Skeletal muscle cell (primary cell): ENCODE data around the gene ALAS1.
A peak's percentile ranks its signal among the peaks of the same experiment; 100 is the strongest.

Source experiments
- DNase-seq: peaks from one replicate; pipeline ENCODE4 v3.0.0-alpha.2; 2010; ENCODE audit warnings: low read depth
- H3K4me3 ChIP-seq: 2 replicates; pipeline ENCODE4 v1.5.1; 2011; ENCODE audit warnings: low read depth, mild to moderate bottlenecking, control low read depth, low read length, moderate library complexity

The ALAS1 gene

DNA sequence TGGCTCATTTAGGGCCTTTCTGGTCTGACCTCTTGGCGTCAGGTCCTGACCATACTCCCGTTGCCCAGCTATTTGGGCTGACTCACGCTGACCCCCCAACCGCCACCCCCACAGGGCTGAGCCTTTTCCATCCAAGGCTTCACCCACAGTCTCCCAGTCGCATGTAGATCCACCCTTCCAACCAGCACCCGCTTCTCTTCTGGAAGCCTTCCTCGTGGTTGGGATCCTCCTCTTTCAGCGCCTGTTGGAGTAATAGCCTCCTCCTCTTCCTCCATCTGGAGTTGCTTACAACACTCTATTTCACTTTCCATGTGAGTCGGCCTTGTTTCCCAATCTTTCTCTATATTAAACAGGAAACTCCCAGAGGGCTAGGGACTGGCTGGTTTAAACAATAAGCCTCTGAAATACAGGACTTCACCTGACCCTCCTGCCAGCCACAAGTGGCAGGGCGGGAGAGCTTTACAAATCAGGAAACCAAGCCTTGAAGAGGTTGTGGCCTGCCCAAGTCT, 2.1 kb upstream of the ALAS1 start:
- no peak for DNase-seq
- no peak overlapping the region for H3K4me3 ChIP-seq

DNA sequence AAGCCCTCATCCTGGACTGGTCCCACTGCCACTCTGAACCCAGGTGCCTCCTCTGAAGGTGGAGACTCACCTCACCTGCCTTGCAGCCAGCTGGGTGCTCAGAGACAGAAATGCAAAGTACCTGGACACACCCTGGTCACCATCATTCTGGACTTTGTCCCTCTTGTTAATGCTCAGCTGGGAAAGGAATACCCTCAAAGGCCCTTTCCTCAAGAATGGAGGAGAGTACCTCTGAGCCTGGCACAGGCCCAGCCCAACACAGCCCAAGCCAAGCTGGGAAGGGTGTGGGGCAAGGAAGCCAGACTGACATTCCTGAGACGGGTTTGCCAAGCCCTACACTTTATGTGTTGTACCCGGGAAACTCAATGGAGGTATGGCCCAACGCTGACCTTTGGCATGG, 983 bp upstream of the ALAS1 start:
- no peak for DNase-seq
- H3K4me3 ChIP-seq = no peak overlapping the region

DNA sequence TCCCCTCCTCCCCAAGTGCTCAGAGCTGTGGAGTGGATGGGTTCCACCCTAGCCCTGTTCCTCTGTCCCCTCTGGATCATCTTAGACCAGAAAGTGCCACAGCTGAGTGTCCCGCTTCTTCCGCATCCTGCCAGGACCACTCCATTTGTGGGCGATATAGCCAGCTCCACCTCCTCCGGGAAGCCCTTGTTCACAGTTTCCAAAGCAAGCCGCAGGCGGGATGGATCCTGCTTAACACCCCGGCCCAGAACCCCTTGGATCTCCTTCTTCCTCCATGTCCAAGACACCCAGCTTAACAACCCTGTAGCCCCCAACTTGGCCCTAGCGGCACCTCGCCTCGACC, 490 bp upstream of the ALAS1 start:
- no peak for DNase-seq
- H3K4me3 ChIP-seq = peak overlapping the region; percentile 86

DNA sequence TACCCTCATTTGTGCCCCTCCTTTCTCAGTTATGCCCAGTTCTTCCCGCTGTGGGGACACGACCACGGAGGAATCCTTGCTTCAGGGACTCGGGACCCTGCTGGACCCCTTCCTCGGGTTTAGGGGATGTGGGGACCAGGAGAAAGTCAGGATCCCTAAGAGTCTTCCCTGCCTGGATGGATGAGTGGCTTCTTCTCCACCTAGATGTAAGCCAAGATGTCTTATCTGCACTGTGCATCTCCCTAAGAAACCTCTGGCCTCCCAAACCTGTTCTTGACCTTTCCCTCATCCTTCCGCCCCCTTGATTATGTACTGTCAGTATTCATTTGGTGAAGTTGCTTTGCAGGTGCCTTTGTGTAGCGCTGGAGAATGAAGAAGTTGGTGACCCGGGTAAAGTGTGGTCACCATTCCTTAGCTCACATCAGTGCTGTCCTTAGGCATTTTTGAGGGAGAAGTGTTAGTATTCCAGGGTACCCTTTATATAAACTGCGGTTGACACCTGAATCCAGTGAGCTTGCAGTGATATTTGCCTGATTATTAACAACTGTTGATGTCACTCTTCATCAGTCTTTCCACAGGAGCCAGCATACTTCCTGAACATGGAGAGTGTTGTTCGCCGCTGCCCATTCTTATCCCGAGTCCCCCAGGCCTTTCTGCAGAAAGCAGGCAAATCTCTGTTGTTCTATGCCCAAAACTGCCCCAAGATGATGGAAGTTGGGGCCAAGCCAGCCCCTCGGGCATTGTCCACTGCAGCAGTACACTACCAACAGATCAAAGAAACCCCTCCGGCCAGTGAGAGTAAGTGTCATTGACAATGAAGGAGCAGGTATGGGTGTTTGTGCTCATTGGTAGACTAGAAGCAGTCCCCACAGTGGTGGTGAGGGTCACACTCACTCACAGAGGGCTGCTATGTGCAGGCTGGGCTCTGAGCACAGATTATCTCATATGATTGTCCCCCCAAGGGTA, 966 bp downstream of the ALAS1 start:
- H3K4me3 ChIP-seq = peak overlapping the region; percentile 86
- DNase-seq = no peak

DNA sequence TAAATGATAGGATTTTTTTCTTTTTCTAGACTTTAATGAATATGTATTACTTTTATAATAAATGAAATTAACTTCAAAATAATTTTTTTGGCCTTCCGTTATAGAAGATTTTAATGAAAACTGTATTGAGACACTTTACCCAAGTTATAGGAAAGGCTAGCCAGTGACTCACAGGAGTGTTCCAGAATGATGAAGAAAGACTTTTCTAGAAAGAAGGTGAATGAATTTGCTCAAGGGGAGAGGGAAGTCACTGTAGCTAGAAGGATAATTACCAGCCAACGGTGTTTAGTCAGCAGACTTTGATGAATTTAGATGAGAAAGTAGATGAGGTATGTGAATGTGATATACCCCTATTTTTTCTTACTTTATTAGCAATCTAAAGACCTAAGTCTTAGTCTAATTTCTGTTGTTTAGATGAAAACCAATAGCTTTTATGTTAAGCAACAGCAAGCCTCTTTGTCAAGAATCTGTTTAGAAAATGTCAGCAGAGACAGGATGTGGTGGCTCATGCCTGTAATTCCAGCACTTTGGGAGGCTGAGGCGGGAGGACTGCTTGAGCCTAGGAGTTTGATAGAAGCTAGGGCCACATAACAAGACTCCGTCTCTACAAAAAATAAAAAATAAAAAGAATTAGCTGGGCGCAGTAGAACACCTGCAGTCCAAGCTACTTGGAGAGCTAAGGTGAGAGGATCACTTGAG, 3.2 kb downstream of the ALAS1 start:
- H3K4me3 ChIP-seq = no peak overlapping the region
- DNase-seq = no peak

DNA sequence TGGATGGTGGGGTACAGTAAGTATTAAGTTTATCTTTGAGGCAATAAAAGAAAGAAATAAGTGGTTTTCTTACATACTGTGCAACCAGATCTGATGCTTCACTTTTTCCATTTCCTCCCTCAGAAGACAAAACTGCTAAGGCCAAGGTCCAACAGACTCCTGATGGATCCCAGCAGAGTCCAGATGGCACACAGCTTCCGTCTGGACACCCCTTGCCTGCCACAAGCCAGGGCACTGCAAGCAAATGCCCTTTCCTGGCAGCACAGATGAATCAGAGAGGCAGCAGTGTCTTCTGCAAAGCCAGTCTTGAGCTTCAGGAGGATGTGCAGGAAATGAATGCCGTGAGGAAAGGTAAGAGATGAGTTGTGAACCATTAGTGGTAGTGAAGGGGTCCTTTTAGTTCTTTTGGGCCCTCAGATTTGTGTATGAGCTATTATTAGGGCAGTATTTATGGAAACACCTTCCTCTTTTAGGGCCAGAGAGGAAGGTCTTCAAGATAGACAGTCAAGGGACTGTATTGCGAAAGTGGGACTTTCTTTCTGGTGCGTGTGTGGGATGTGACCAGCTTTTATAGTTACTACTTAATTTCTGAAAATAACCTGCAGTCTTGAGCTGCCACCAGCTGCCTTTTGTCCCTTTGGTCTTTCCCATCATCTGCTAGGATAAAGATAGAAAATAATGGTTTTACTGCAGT, 4.6 kb downstream of the ALAS1 start:
- DNase-seq = no peak
- H3K4me3 ChIP-seq = no peak overlapping the region

DNA sequence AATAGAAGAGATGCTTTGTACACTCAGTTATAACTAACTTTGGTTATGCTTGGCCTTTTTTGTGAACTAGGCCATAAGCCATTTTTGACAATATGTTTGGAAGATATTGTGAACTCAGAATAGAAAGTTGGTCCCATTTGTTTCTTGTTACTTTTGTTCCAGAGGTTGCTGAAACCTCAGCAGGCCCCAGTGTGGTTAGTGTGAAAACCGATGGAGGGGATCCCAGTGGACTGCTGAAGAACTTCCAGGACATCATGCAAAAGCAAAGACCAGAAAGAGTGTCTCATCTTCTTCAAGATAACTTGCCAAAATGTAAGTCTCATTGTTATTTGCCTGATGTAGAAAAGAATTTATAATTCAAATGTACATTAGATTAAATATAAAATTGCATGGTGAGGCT, 5.7 kb downstream of the ALAS1 start:
- H3K4me3 ChIP-seq = no peak overlapping the region
- DNase-seq = no peak

DNA sequence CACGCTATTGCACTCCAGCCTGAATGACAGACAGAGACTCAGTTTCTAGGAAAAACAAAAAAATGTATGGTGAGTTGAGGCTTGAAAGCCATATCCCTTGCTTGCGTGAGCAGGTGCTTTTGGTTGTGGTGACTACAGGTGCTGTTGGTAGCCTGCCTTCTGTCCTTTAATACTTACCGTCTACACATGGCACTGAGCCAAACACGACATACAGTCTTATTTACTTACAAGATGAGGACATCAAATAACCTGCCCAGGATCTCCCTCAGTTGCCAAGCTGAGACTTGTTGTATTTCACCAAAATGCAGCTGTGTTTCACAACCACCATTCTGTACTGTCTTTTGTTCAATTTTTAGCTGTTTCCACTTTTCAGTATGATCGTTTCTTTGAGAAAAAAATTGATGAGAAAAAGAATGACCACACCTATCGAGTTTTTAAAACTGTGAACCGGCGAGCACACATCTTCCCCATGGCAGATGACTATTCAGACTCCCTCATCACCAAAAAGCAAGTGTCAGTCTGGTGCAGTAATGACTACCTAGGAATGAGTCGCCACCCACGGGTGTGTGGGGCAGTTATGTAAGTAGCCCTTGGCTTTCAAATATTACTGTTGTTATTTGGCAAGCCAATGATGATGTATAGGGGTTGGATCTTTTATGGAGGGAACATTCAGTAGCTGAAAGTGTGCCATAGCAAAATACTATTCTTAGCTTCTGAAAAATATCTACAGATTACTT, 6.5 kb downstream of the ALAS1 start:
- H3K4me3 ChIP-seq = no peak overlapping the region
- no peak for DNase-seq

DNA sequence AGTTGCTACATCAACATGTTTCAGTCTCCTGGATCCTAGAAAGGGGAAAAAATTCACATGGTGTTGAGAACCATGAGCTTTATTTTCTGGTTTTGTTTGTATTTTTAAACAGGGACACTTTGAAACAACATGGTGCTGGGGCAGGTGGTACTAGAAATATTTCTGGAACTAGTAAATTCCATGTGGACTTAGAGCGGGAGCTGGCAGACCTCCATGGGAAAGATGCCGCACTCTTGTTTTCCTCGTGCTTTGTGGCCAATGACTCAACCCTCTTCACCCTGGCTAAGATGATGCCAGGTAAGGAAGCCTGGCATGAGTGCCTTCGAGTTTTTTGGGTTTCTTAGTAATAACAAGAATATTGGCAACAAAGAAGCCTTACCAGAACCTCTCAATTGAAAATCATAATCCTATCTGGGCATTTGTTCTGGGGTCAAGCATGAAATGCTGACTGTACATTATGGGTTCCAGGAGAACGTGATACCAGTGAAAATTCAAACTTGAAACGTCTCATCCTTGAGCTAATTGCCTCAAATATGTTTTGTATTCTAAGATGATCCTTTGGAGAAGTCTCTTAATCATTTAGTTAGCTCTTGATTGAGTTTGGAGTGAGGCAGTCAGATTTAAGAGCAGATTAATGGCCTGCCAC, 7.9 kb downstream of the ALAS1 start:
- DNase-seq = no peak
- no peak overlapping the region for H3K4me3 ChIP-seq

DNA sequence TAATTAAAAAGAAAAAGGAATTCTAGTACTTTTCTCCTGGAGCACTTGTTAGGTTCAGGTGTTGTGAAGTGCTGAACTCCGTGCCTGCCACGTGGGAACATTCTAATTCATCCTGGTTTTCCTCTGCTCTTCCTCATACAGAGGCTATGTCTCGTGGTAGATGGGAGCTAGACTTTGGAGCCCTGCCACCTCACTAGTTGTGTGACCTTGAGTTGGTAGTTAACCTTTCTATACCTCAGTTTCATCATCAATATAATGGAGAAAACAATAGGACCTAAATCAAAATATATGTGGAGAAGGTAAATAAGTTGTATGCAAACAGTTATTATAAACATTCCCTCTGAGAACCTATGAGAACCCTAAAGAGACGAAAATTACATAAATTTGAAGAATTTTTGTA, 10.6 kb downstream of the ALAS1 start:
- no peak overlapping the region for H3K4me3 ChIP-seq
- no peak for DNase-seq

DNA sequence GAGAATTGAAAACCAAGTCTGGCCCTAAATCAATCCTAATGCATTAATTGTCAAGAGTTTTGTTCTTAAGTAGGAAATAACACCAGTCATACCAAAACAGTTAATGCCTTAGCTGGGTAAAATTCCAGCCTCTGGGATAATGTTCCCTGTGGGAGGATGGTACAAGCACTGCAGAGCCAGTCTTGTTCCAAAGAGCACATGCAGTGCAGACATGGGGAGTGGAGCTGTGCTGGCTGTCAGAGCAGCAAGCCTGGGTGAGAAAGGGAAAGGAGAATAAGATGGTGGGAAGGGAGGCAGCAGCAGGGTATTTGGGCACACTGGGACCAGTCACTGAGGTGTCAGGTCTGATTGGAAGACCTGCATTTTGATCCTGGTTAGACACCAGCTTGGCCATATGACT, 12.1 kb downstream of the ALAS1 start:
- no peak for DNase-seq
- H3K4me3 ChIP-seq = no peak overlapping the region

DNA sequence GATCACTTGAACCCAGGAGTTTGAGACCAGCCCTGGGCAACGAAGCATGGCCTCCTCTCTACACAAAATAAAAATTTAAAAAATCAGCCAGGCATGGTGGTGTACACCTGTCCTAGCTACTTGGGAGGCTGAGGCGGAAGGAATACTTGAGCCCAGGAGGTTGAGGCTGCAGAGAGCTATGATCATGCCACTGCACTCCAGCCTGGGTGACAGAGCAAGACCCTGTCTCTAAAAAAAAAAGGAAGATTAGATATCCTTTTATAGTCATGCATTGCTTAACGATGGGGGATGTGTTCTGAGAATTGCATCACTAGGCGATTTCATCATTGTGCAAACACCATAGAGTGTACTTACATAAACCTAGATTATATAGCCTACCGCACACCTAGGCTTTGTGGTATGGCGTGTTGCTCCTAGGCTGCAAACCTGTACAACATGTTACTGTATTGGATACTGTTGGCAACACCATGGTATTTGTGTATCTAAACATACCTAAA, 12.6 kb downstream of the ALAS1 start:
- peak; percentile 33 for DNase-seq
- no peak overlapping the region for H3K4me3 ChIP-seq

DNA sequence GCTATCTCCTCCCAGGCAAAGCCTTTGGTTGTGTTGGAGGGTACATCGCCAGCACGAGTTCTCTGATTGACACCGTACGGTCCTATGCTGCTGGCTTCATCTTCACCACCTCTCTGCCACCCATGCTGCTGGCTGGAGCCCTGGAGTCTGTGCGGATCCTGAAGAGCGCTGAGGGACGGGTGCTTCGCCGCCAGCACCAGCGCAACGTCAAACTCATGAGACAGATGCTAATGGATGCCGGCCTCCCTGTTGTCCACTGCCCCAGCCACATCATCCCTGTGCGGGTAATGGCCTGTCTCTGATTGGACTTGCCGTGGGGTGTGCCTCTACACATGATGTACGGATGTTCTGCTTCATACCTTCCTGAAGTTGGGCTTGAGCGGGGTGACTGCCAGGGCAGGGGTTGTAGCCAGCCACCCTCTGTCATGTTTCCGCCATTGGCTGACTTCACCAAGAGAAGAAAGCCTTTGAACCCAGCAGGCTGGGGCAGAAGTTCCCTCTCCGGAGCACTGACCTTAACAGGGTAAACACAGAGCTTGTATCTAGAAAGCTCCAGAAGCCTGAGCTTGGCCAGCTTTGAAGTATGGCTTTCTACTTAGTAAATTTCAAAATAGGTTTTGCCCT, 13.4 kb downstream of the ALAS1 start:
- H3K4me3 ChIP-seq = no peak overlapping the region
- no peak for DNase-seq

DNA sequence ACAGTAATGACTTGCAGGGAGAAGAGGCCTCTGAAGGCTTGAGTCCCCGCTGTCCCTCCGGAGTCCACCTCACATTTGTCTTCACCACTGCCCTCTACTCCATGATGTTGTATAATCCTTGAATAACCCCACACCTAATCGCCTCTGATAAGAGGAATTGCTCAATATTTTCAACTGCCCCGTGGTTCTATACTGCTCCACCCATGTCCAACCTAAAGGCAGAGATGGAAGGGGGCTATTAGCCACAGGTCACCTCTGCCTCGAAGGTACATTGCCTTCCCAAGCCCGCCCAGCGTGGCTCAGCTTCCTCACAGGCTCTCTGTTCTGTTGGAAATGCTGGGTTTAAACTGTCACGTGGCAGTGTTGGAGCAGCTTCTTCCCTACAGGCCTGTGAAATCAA, 15.0 kb downstream of the ALAS1 start:
- DNase-seq = no peak

DNA sequence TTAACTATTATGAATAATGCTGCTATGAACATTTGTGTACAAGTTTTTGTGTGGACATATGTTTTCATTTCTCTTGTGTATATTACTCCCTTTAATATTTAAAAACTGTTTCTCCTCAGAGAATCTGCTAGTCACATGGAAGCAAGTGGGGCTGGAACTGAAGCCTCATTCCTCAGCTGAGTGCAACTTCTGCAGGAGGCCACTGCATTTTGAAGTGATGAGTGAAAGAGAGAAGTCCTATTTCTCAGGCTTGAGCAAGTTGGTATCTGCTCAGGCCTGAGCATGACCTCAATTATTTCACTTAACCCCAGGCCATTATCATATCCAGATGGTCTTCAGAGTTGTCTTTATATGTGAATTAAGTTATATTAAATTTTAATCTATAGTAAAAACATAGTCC, 15.9 kb downstream of the ALAS1 start:
- H3K4me3 ChIP-seq = no peak overlapping the region
- no peak for DNase-seq

More for the DNA sequence above, 15.0 kb downstream of the ALAS1 start:
- H3K4me3 ChIP-seq = no peak overlapping the region

DNA sequence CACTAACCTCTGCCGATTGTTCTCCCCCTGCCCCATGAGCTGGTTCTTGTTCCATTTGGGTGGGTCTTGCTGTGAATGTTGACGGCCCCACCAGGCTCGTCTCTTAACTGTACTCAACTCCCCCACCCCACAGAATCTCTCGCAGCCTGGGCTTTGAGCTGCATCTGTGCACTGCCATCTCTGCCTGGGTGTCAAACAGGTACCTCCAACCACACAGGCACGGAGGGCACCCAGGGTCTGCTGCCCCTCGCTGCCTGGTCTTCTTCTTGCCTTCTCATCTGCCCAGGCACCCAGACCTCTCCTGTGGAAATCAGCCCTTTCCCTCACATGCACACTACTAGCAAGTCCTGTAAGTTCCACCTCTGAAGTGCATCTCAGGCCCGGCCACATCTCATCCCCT, 17.4 kb downstream of the ALAS1 start:
- H3K4me3 ChIP-seq = no peak overlapping the region
- no peak for DNase-seq

DNA sequence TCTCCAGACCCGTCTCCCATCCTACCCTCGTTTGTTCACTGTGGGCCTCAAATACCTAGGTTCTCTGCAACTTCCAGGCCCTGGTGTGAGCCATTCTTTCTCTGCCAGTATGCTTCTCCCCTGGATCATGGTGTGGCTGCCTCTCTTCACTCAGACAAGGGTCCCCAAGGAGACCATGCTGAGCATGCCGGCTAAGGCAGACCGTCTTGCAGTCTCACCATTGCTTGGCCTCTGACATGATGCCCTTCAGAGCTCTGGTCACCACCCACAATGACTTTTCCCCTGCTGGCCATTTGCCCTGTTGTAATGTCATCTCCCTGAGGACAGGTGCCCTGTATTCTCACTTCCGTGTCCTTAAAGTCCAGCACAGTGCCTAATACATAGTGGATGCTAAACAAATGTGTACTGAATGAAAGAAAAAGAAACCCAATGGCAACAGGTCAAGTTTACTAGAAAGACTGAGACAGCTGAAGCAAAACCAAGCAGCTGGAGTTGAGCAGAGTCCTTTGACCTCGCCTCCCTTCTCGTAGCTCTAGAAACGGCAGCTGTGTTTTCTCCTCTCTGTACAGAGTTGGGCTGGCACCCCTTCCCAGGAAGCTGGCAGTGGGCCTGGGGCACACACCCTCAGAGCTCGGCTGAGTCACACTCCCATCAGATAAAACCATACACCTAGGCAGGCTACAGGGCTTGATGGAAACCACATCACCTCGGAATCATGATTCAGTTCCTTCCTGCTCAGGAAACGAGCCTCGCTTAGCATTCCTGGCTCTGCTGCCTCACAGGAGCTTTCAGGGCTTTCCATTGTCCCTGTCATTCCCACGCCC, 18.8 kb downstream of the ALAS1 start:
- peak; percentile 49 for DNase-seq
- H3K4me3 ChIP-seq = no peak overlapping the region

DNA sequence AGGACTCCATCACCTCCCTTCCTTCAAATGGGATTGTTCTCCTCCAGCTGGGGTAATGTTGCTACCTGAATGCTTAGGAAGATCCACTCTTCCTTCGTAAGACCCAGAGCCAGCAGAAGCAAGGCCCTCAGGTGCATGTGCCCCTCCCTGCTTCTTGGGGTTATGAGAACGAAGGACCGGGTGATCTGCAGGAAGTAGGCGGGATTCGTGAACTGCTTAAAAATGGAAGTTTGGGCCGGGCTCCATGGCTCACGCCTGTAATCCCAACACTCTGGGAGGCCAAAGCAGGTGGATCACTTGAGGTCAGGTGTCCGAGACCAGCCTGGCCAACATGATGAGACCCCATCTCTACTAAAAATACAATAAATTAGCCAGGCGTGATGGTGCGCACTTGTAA, 19.4 kb downstream of the ALAS1 start:
- no peak overlapping the region for H3K4me3 ChIP-seq
- no peak for DNase-seq
